ENCODE results near the gene CTSA.

CTSA gene

GRCh38 chr20:45918779-45919537, 27.8 kb downstream of the CTSA start:
- no peaks in the 10 kb centered on the region for H3K79me2 ChIP-seq (ENCODE audit: control insufficient read depth, low read length)
- TF ChIP-seq CTCF (IDR thresholded peaks at IDR 0.05; ENCODE audit: low read depth, low read length, poor library complexity, severe bottlenecking) (no peak), EZH2phosphoT487 (IDR thresholded peaks at IDR 0.05; ENCODE audit: borderline replicate concordance, low read length) (no peak)
- H3F3A ChIP-seq (ENCODE audit: control insufficient read depth, insufficient read depth) = no peaks in the 10 kb centered on the region
- no peak overlapping the region for H3K4me3 ChIP-seq (ENCODE audit: low read length)
- H3K27me3 ChIP-seq (ENCODE audit: control insufficient read depth, low read length) = peaks cover 23% of the 10 kb centered on the region
- no peaks in the 10 kb centered on the region for H4K20me1 ChIP-seq (ENCODE audit: control insufficient read depth, insufficient read depth, low read depth, low read length)
- H3K4me2 ChIP-seq (ENCODE audit: low read length) = no peak overlapping the region
- H3K36me3 ChIP-seq (ENCODE audit: control insufficient read depth, low read length) = no peaks in the 10 kb centered on the region
- H3K9me3 ChIP-seq (ENCODE audit: control insufficient read depth, insufficient read depth, low read length) = no peaks in the 10 kb centered on the region
- H3K27ac ChIP-seq (ENCODE audit: low read depth, low read length) = no peak overlapping the region
- no peaks in the 10 kb centered on the region for H3K4me1 ChIP-seq (ENCODE audit: control insufficient read depth, low read length)
- H3K9me2 ChIP-seq (replicated peaks; ENCODE audit: control insufficient read depth, low read length) = no peaks in the 10 kb centered on the region

DNA sequence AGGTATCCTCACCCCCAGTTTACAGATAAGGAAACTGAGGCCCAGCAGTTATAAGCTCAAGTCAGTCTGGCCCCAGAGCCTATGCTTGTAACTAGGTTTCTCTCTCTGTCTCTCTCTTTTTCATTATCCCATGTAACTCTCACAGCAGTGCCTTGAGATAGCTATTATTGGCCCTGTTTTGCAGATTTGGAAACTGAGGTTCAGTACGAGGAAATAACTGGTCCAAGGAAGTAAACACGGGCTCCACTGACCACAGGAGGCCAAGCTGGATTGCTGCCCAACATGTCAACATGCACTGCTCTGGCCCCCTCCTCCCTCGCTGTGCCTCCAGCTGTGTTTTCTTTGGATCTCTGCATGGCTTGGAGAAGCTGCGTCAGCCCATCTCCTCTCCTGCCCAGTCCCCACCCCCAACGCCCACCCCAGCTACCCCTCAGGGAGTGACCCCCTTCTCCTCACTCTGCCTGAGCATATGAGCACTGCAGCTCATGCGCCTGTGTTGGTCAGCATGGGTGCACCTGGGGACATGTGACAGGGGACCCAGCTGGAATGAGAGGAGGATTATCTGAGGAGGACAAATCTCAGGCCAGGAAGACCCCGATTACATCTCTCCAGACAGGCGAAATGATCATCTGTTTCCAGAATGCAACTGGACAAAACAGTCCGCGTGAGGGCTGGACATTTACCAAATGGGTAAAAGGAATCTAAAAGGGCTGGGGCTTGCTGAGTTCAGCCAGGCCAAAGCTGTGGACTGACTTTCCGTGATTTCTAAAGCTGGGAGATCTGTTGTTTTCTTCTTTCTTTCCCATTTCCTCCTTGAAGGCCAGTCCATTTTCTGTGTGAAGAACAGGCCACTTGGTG, 28.6 kb downstream of the CTSA start:
- Histone ChIP-seq H3K9me2 (replicated peaks; ENCODE audit: control insufficient read depth, low read length) (no peaks in the 10 kb centered on the region), H3K4me1 (ENCODE audit: control insufficient read depth, low read length) (no peaks in the 10 kb centered on the region), H3K27ac (ENCODE audit: low read depth, low read length) (no peak overlapping the region), H3F3A (ENCODE audit: control insufficient read depth, insufficient read depth) (no peaks in the 10 kb centered on the region), H3K9me3 (ENCODE audit: control insufficient read depth, insufficient read depth, low read length) (no peaks in the 10 kb centered on the region), H3K4me3 (ENCODE audit: low read length) (no peak overlapping the region), H3K27me3 (ENCODE audit: control insufficient read depth, low read length) (peaks cover 15% of the 10 kb centered on the region), H3K36me3 (ENCODE audit: control insufficient read depth, low read length) (no peaks in the 10 kb centered on the region), H4K20me1 (ENCODE audit: control insufficient read depth, insufficient read depth, low read depth, low read length) (no peaks in the 10 kb centered on the region), H3K79me2 (ENCODE audit: control insufficient read depth, low read length) (no peaks in the 10 kb centered on the region), H3K4me2 (ENCODE audit: low read length) (no peak overlapping the region)
- no peak for TF ChIP-seq EZH2phosphoT487 (IDR thresholded peaks at IDR 0.05; ENCODE audit: borderline replicate concordance, low read length)
- TF ChIP-seq CTCF (IDR thresholded peaks at IDR 0.05; ENCODE audit: low read depth, low read length, poor library complexity, severe bottlenecking) = no peak

DNA sequence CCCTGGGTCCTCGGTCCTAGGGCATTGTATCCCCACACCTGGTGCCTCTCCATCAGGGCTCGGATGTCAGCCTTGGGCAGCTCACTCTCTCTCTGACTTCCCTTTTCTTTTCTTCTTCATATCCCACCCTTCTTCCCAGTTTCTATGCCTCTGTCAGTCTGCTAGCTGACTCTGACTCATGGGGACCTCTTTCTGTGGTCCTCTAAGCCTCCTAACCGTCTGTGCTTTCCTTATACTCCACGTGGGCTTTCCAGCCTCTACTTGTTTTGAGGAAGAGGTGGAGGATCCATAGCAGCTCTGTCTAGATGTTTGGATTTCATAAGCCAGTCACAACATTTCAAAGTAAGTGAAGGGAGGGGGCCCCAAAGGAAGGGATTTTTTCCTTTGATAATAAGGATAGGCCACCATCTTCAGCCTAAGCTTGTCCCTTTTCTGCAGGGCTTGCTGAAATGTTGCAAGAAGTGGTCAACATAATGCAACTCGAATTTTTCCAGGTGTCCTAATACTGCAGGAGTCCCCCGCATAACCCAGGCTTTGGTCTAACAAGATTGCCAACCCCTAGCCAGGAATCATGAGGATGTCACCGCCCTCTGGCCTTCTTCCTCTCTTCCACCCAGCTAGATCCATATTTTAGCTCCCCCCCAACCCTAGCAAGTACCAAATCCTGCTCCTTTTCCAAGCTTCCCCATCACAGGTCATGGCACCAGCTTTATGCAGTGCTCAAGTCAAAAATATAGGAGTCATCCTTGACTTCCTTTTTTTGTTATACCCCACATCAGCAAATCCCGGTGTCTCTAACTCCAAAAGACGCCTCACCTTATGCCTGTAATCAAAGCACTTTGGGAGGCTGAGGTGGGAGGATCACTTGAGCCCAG, 29.6 kb downstream of the CTSA start:
- no peaks in the 10 kb centered on the region for H3F3A ChIP-seq (ENCODE audit: control insufficient read depth, insufficient read depth)
- no peaks in the 10 kb centered on the region for H4K20me1 ChIP-seq (ENCODE audit: control insufficient read depth, insufficient read depth, low read depth, low read length)
- H3K27me3 ChIP-seq (ENCODE audit: control insufficient read depth, low read length) = peaks cover 15% of the 10 kb centered on the region
- H3K4me2 ChIP-seq (ENCODE audit: low read length) = no peak overlapping the region
- H3K9me2 ChIP-seq (replicated peaks; ENCODE audit: control insufficient read depth, low read length) = no peaks in the 10 kb centered on the region
- no peaks in the 10 kb centered on the region for H3K36me3 ChIP-seq (ENCODE audit: control insufficient read depth, low read length)
- H3K27ac ChIP-seq (ENCODE audit: low read depth, low read length) = no peak overlapping the region
- no peaks in the 10 kb centered on the region for H3K4me1 ChIP-seq (ENCODE audit: control insufficient read depth, low read length)
- H3K79me2 ChIP-seq (ENCODE audit: control insufficient read depth, low read length) = no peaks in the 10 kb centered on the region
- no peaks in the 10 kb centered on the region for H3K9me3 ChIP-seq (ENCODE audit: control insufficient read depth, insufficient read depth, low read length)
- no peak for TF ChIP-seq EZH2phosphoT487 (IDR thresholded peaks at IDR 0.05; ENCODE audit: borderline replicate concordance, low read length)
- no peak overlapping the region for H3K4me3 ChIP-seq (ENCODE audit: low read length)
